Measurements from ENCODE around the gene CCDC170.
"Not testable (repeated sequence)": the region's sequence is repeated elsewhere in the genome, so short reads cannot be mapped to it uniquely, and the experiment has no call there.

GRCh38 chr6:151518992-151519391 lies 25.2 kb downstream of the CCDC170 start:
- TF ChIP-seq CTCF (IDR thresholded peaks at IDR 0.05; ENCODE audit: low read length); EZH2 (optimal IDR thresholded peaks at IDR 0.05; ENCODE audit: low read depth, low read length): not testable (repeated sequence)

Measured in MM.1S (cell line).